Vagina (tissue), 2 donors: ENCODE data around the gene ITFG1.

Source experiments
- CTCF ChIP-seq, 3 experiments: fragments of 450-650 bp in 2 of 3; fragments of 200-600 bp in 1 of 3; sonication (generic) in 1 of 3; IDR thresholded peaks; one replicate each; pipeline ENCODE4 v1.5.1; 2017 to 2019; ENCODE audit warnings: antibody characterized with exemption in 3 of 3, mild to moderate bottlenecking in 2 of 3, moderate library complexity in 2 of 3
- POLR2A ChIP-seq, 2 donors: fragments of 450-650 bp; IDR thresholded peaks; one replicate each; pipeline ENCODE4 v1.6.1; 2017; ENCODE audit warnings: antibody characterized with exemption in 2 of 2, mild to moderate bottlenecking in 2 of 2, moderate library complexity in 2 of 2
- POLR2AphosphoS5 ChIP-seq, 2 donors: sonication (generic); formaldehyde crosslinking; IDR thresholded peaks; one replicate each; pipeline ENCODE4 v1.9.0; 2017; ENCODE audit warnings: antibody characterized with exemption in 2 of 2, mild to moderate bottlenecking in 2 of 2, low read depth in 1 of 2; ENCODE audit not compliant: insufficient read depth in 1 of 2

- TF ChIP-seq POLR2AphosphoS5 (IDR thresholded peaks at IDR 0.05; ENCODE audit: insufficient read depth in 1 of 2, low read depth in 1 of 2) (no peak), CTCF (IDR thresholded peaks at IDR 0.05) (no peak), POLR2A (IDR thresholded peaks at IDR 0.05) (no peak)
Observed at GRCh38 chr16:47460359-47460710, 528 bp downstream of the ITFG1 start.
